Brain microvascular endothelial cell (primary cell): Measurements from ENCODE around the gene SLC16A4.
A peak's percentile ranks its signal among the peaks of the same experiment; 100 is the strongest.
"Not testable (repeated sequence)": the region's sequence is repeated elsewhere in the genome, so short reads cannot be mapped to it uniquely, and the experiment has no call there.

Experiments
- DNase-seq: peaks from one replicate; pipeline ENCODE4 v3.0.0-alpha.2; 2020
- H3K27ac ChIP-seq: fragments of 250-450 bp; sonication (Bioruptor Pico); 2 replicates; pipeline ENCODE4 v1.5.1; 2020; ENCODE audit warnings: mild to moderate bottlenecking, moderate library complexity
- H3K27me3 ChIP-seq: fragments of 250-450 bp; sonication (Bioruptor Pico); replicated peaks from 2 replicates; pipeline ENCODE4 v1.5.1; 2020; ENCODE audit warnings: mild to moderate bottlenecking
- H3K36me3 ChIP-seq: fragments of 250-450 bp; sonication (Bioruptor Pico); replicated peaks from 2 replicates; pipeline ENCODE4 v1.5.1; 2020; ENCODE audit warnings: mild to moderate bottlenecking
- H3K4me3 ChIP-seq: 2 replicates; pipeline ENCODE4 v1.5.1; 2011; ENCODE audit warnings: low read depth, mild to moderate bottlenecking, control low read depth, low read length, moderate library complexity
- in situ Hi-C: cut with HindIII; loops from 2 replicates; pipeline ENCODE4 v1.10.0; 2017; ENCODE audit warnings: low sequenced_read_pairs, low pct_ligation_motif_present
- TF ChIP-seq, protein P1 (sequence below): IDR thresholded peaks from 2 replicates; pipeline ENCODE4 v1.5.1; 2011; ENCODE audit warnings: low read depth, mild to moderate bottlenecking, moderate library complexity, low read length, control low read depth, inconsistent platforms; ENCODE audit errors: missing control alignments

The SLC16A4 gene

DNA sequence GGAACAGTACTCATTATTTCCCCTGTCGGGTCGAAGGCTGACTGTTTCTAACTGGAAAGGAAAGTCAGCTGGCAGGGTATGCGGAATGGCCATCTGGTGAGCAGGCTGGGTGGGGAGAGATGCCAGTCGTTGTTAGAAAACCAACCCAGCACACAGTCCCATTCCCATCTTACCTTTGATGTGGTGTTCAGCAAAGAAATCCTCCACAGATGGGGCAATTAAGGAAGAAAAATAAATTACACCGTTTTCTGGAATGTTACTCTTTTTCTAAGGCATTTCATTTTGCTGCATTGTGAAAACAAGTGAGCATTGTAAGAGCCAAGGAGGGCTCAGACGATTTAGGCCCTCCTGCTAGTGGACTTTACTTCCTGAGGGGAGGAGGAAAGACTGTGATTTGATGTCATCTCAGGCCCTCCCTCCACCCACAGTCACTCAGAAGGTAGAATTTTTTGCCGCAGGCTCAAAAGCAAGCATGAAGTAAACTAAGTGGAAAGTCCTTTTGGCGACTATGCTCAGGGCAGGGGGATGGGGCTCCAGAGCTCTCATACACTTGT lies at the start of gene SLC16A4:
SLC16A4 (minus strand) TSS at position 335 of the 554 bp plus-strand sequence. CDS start 1,703 bp downstream, outside the sequence.
- peak within 1 kb of the TSS; percentile 50 for H3K4me3 ChIP-seq
- in situ Hi-C loops, result no loop called here
- DNase-seq, result peak; percentile 53
- H3K36me3 ChIP-seq, result no peaks in the 10 kb centered on the region
- H3K27me3 ChIP-seq, result no peaks in the 10 kb centered on the region
- TF ChIP-seq, protein P1, sequence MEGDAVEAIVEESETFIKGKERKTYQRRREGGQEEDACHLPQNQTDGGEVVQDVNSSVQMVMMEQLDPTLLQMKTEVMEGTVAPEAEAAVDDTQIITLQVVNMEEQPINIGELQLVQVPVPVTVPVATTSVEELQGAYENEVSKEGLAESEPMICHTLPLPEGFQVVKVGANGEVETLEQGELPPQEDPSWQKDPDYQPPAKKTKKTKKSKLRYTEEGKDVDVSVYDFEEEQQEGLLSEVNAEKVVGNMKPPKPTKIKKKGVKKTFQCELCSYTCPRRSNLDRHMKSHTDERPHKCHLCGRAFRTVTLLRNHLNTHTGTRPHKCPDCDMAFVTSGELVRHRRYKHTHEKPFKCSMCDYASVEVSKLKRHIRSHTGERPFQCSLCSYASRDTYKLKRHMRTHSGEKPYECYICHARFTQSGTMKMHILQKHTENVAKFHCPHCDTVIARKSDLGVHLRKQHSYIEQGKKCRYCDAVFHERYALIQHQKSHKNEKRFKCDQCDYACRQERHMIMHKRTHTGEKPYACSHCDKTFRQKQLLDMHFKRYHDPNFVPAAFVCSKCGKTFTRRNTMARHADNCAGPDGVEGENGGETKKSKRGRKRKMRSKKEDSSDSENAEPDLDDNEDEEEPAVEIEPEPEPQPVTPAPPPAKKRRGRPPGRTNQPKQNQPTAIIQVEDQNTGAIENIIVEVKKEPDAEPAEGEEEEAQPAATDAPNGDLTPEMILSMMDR, result no peak
- H3K27ac ChIP-seq, result peak within 1 kb of the TSS; percentile 88

DNA sequence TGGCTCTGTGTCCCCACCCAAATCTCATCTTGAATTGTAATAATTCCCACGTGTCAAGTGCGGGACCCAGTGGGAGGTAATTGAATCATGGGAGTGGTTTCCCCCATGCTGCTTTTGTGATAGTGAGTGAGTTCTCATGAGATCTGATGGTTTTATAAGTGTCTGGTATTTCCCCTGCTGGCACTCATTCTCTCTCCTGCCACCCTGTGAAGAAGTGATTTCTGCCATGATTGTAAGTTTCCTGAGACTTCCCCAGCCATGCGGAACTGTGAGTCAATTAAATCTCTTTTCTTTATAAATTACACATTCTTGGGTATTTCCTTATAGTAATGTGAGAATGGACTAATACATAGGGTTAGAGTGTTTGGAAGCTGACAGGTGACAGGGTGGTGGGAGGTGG lies 49.0 kb upstream of the SLC16A4 start:
- H3K27me3 ChIP-seq, DNase-seq, H3K36me3 ChIP-seq, in situ Hi-C loops, H3K27ac ChIP-seq, H3K4me3 ChIP-seq: not testable (repeated sequence)

DNA sequence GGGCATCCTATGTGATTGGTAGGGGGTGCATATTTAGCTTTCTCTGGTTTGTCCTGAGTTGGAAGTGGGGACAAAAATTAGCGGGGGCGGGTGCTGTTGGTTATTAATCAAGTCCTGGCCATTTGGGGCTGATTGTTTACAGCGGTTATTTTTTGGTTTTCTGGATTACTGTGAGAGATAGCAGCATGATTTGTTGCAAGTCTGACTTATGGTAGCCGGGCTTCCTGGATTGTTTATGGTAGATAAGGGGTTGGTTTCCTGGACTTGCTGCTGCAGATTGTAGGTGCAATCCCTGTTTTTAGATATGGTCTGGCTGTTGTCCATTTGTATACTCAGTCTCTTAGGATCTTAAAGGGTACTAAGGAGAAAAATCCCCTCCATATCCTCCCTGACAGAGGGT lies 48.1 kb upstream of the SLC16A4 start:
- H3K27me3 ChIP-seq, result no peaks in the 10 kb centered on the region
- H3K4me3 ChIP-seq, result no peak overlapping the region
- in situ Hi-C loops, result no loop called here
- no peak overlapping the region for H3K27ac ChIP-seq
- TF ChIP-seq, protein P1, result no peak
- H3K36me3 ChIP-seq, result no peaks in the 10 kb centered on the region
- DNase-seq, result no peak

DNA sequence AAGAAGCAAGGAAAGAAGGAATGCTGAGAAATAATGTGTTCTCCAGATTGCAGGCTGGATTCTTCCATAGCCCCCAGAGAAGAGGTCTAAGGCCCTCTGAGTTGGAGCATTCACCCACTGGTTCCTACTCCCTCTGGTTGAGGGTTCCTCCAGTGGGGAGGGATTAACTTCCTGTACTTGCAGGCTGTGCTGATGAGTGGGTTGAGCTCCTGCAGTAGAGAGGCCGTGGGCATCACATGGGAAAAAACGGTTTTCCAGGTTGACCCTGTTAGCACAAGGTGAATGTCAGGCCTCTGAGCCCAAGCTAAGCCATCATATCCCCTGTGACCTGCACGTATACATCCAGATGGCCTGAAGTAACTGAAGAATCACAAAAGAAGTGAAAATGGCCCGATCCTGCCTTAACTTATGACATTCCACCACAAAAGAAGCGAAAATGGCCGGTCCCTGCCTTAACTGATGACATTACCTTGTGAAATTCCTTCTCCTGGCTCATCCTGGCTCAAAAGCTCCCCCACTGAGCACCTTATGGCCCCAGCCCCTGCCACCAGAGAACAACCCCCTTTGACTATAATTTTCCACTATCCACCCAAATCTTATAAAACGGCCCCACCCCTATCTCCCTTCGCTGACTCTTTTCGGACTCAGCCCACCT lies 46.9 kb upstream of the SLC16A4 start:
- DNase-seq, H3K27ac ChIP-seq, H3K27me3 ChIP-seq, H3K36me3 ChIP-seq, in situ Hi-C loops, H3K4me3 ChIP-seq: not testable (repeated sequence)

DNA sequence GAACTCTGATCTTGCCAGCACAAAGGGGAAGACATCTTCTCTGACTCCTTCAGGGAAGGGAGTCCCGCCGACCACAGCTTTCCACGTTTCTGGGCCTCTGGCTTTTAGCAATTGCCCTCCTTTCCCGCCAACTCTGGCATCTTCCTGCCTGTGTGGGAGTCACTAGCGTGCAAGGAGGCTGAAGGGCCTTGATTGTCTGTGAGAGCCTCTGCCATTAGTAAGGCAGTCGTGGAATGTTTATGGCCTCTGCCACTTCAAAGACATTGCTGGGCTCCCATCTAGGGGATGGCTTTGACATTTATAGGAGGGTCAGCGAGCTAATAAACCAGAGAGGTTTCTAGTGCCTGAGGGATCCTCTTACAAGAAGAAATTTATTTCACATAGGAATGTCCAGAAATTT lies 45.8 kb upstream of the SLC16A4 start:
- Histone ChIP-seq H3K27me3 (no peaks in the 10 kb centered on the region), H3K36me3 (no peaks in the 10 kb centered on the region), H3K27ac (no peak overlapping the region), H3K4me3 (no peak overlapping the region)
- in situ Hi-C loops, result no loop called here
- TF ChIP-seq, protein P1, result no peak
- DNase-seq, result no peak

DNA sequence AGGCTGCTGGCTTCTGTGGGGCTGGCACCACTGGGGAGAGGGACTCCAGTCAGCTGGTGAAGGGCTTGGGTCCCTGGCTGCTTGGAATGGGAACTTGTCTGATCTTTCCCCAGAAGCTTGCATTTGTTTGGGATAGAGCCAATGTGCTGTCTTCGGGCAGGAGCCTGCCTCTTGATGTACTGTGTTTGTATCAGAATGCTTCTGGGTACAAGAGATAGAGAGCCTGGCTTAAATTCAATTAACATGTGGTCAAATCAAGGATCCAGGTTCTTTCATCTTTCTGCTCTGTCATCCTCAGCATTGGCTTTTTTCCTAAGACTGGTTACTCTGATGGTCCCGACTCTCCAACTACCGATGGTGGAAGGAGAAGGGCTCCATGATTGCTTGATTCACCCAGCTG lies 44.1 kb upstream of the SLC16A4 start:
- DNase-seq, result no peak
- no peak overlapping the region for H3K27ac ChIP-seq
- in situ Hi-C loops, result no loop called here
- H3K36me3 ChIP-seq, result no peaks in the 10 kb centered on the region
- TF ChIP-seq, protein P1, result no peak
- H3K27me3 ChIP-seq, result no peaks in the 10 kb centered on the region
- no peak overlapping the region for H3K4me3 ChIP-seq

DNA sequence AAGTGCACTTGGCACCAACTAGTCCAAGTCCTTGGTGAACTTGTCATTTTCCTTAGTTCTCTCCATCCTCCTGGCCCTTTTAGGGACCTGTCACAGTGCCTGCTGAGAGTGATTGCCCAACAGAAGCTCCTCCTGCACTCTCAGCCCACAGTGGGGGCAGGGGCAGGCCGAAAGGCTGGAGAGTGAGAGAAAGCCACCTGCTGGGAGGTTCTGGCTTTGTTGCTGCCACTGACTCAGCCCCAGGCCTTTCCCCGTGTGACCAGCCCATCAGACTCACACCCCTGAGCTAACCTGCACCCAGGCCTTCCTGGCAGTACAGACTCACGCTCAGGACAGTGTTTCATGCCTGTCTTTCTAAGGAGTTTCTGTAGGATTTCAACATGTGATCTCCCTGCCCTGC lies 43.0 kb upstream of the SLC16A4 start:
- DNase-seq, result peak; percentile 4
- in situ Hi-C loops, result no loop called here
- Histone ChIP-seq H3K27ac (no peak overlapping the region), H3K4me3 (no peak overlapping the region), H3K36me3 (no peaks in the 10 kb centered on the region), H3K27me3 (no peaks in the 10 kb centered on the region)
- TF ChIP-seq, protein P1, result peak; percentile 21
